Endodermal cell (in vitro differentiated cells): ENCODE measurements around the gene NPSR1. TPM values are rescaled to one million over a fixed set of nuclear protein-coding genes. Genes with fewer than 3 reads are reported as not detected.

Source experiments
- DNase-seq: peaks from one replicate; pipeline ENCODE4 v3.0.0-alpha.2; 2017
- H3K27ac ChIP-seq: 2 replicates; pipeline ENCODE4 v1.5.1; 2013; ENCODE audit warnings: mild to moderate bottlenecking, low read depth, low read length, moderate library complexity
- H3K27me3 ChIP-seq: 2 replicates; pipeline ENCODE4 v1.6.1; 2013; ENCODE audit warnings: mild to moderate bottlenecking, low read length, moderate library complexity; ENCODE audit not compliant: insufficient read depth, control insufficient read depth, poor library complexity, severe bottlenecking
- H3K36me3 ChIP-seq: 2 replicates; pipeline ENCODE4 v1.7.0; 2013; ENCODE audit warnings: mild to moderate bottlenecking, low read length, moderate library complexity; ENCODE audit not compliant: control insufficient read depth, insufficient read depth
- H3K4me1 ChIP-seq: one replicate; pipeline ENCODE4 v1.7.0; 2013; ENCODE audit warnings: low read length; ENCODE audit not compliant: control insufficient read depth, insufficient read depth
- H3K4me3 ChIP-seq: 2 replicates; pipeline ENCODE4 v1.5.1; 2013; ENCODE audit warnings: mild to moderate bottlenecking, low read length, moderate library complexity
- H3K9ac ChIP-seq: 2 replicates; pipeline ENCODE4 v1.6.1; 2013; ENCODE audit warnings: mild to moderate bottlenecking, low read length, moderate library complexity; ENCODE audit not compliant: poor library complexity, severe bottlenecking; ENCODE audit errors: extremely low read depth
- H3K9me3 ChIP-seq: 2 replicates; pipeline ENCODE4 v1.6.1; 2013; ENCODE audit warnings: mild to moderate bottlenecking, low read length, moderate library complexity; ENCODE audit not compliant: control insufficient read depth
- H3K27ac Mint-ChIP-seq: 2 replicates; pipeline ENCODE4 v1.8.0; 2020; ENCODE audit warnings: mixed read lengths
- H3K27me3 Mint-ChIP-seq: 2 replicates; pipeline ENCODE4 v1.8.0; 2021; ENCODE audit warnings: mild to moderate bottlenecking, mixed read lengths; ENCODE audit not compliant: insufficient read depth
- H3K36me3 Mint-ChIP-seq: 2 replicates; pipeline ENCODE4 v1.8.0; 2020; ENCODE audit warnings: low read depth, mixed read lengths
- H3K4me1 Mint-ChIP-seq: 2 replicates; pipeline ENCODE4 v1.8.0; 2020; ENCODE audit warnings: mixed read lengths
- H3K4me3 Mint-ChIP-seq: 2 replicates; pipeline ENCODE4 v1.8.0; 2020; ENCODE audit warnings: mild to moderate bottlenecking, moderate library complexity, mixed read lengths
- H3K9me3 Mint-ChIP-seq: 2 replicates; pipeline ENCODE4 v1.8.0; 2020; ENCODE audit warnings: mild to moderate bottlenecking, mixed read lengths
- CTCF ChIP-seq: fragments of 200-600 bp; sonication (generic); conservative IDR thresholded peaks from 2 replicates; pipeline ENCODE4 v1.5.0; 2021; ENCODE audit warnings: antibody characterized with exemption, mild to moderate bottlenecking
- WGBS, 2 experiments: methylation state at CpG; one replicate each; pipeline versions ENCODE4 v1.1.5 to v1.1.7; 2013; ENCODE audit warnings: missing lambda C conversion rate in 2 of 2, mixed read lengths in 1 of 2; ENCODE audit not compliant: insufficient coverage in 1 of 2, insufficient read length in 1 of 2; 5-methylcytosine and 5-hydroxymethylcytosine counted together
- total RNA-seq, 2 donors: library from RNA; stranded (reverse); fragmentation: NEBNext Ultra II Directional in 1 of 2; extraction: Animal tissue kit (Norgen Biotek cat#: 25700) in 1 of 2; gene quantifications; 2 replicates in 1 of 2; 3 replicates in 1 of 2; pipeline ENCODE4 v1.2.1, GENCODE V29; 2021

Gene NPSR1
- total RNA-seq, 2 donors from 2014 or later, result not detected

- H3K9ac ChIP-seq, result no peak overlapping the region
- Mint-ChIP-seq H3K27ac (no peak overlapping the region), H3K4me1 (peaks cover 11% of the 10 kb centered on the region), H3K36me3 (no peaks in the 10 kb centered on the region), H3K4me3 (no peak overlapping the region), H3K9me3 (peaks cover 4% of the 10 kb centered on the region), H3K27me3 (peaks cover 9% of the 10 kb centered on the region)
- WGBS, 2 experiments, result 72 to 83% methylated on average over 1 to 3 of the region's 3 CpGs
- H3K4me3 ChIP-seq, result no peak overlapping the region
- no peaks in the 10 kb centered on the region for H3K36me3 ChIP-seq
- no peak overlapping the region for H3K27ac ChIP-seq
- no peak for TF ChIP-seq CTCF
- peaks cover 8% of the 10 kb centered on the region for H3K4me1 ChIP-seq
- H3K9me3 ChIP-seq, result peaks cover 4% of the 10 kb centered on the region
- DNase-seq, result no peak
- no peaks in the 10 kb centered on the region for H3K27me3 ChIP-seq
Measured at GRCh38 chr7:34830390-34830789, 172.4 kb downstream of the NPSR1 start.

- H3K4me3 Mint-ChIP-seq, result no peak overlapping the region
- no peak overlapping the region for H3K27ac Mint-ChIP-seq
- Histone ChIP-seq H3K4me1 (peaks cover 8% of the 10 kb centered on the region), H3K9me3 (peaks cover 4% of the 10 kb centered on the region), H3K36me3 (no peaks in the 10 kb centered on the region), H3K27ac (no peak overlapping the region), H3K4me3 (no peak overlapping the region), H3K27me3 (no peaks in the 10 kb centered on the region), H3K9ac (no peak overlapping the region)
- peaks cover 4% of the 10 kb centered on the region for H3K9me3 Mint-ChIP-seq
- DNase-seq, result no peak
- peaks cover 7% of the 10 kb centered on the region for H3K27me3 Mint-ChIP-seq
- no peak for TF ChIP-seq CTCF
- no peaks in the 10 kb centered on the region for H3K36me3 Mint-ChIP-seq
- 100% methylated on average over 1 of the region's 1 CpG; no CpG with 5 or more reads in 1 of the 2 experiments for WGBS, 2 experiments
- peaks cover 11% of the 10 kb centered on the region for H3K4me1 Mint-ChIP-seq
Measured at GRCh38 chr7:34831436-34831835, 173.4 kb downstream of the NPSR1 start.

GRCh38 chr7:34832020-34832419, 174.0 kb downstream of the NPSR1 start:
- Histone ChIP-seq H3K9ac (no peak overlapping the region), H3K4me3 (no peak overlapping the region), H3K27me3 (no peaks in the 10 kb centered on the region), H3K27ac (no peak overlapping the region), H3K9me3 (peaks cover 4% of the 10 kb centered on the region), H3K36me3 (no peaks in the 10 kb centered on the region), H3K4me1 (peaks cover 8% of the 10 kb centered on the region)
- Mint-ChIP-seq H3K4me1 (peaks cover 11% of the 10 kb centered on the region), H3K9me3 (peaks cover 4% of the 10 kb centered on the region), H3K27me3 (peaks cover 6% of the 10 kb centered on the region), H3K4me3 (no peak overlapping the region), H3K36me3 (no peaks in the 10 kb centered on the region), H3K27ac (no peak overlapping the region)
- no peak for DNase-seq
- no peak for TF ChIP-seq CTCF
- WGBS, 2 experiments, result 81 to 92% methylated on average over 3 of the region's 3 CpGs
